ENCODE measurements around the gene UXS1.
A peak's percentile ranks its signal among the peaks of the same experiment; 100 is the strongest.

The UXS1 gene

DNA sequence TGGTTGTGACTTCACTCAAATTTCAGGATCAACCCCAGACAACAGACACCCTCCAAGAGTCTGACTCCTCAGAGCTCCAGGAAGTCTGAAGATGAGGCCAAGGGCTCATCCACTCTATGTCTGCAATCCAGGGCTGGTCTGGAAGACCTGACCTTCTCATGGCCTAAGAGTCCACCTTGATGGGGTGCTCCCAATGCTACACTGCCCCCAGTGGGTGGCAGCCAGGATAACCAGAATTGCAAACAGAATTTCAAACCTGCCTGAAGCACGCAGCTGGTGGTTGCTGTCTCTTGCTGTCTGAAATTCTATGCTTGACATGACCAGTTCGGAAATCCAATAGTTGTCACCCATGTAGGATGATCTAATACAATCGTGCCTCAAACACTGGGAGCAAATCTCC lies 96.0 kb downstream of the UXS1 start:
- DNase-seq (ENCODE audit: low read depth): no peak
- TF ChIP-seq, protein P1, sequence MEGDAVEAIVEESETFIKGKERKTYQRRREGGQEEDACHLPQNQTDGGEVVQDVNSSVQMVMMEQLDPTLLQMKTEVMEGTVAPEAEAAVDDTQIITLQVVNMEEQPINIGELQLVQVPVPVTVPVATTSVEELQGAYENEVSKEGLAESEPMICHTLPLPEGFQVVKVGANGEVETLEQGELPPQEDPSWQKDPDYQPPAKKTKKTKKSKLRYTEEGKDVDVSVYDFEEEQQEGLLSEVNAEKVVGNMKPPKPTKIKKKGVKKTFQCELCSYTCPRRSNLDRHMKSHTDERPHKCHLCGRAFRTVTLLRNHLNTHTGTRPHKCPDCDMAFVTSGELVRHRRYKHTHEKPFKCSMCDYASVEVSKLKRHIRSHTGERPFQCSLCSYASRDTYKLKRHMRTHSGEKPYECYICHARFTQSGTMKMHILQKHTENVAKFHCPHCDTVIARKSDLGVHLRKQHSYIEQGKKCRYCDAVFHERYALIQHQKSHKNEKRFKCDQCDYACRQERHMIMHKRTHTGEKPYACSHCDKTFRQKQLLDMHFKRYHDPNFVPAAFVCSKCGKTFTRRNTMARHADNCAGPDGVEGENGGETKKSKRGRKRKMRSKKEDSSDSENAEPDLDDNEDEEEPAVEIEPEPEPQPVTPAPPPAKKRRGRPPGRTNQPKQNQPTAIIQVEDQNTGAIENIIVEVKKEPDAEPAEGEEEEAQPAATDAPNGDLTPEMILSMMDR (IDR thresholded peaks at IDR 0.05; ENCODE audit: control insufficient read depth, insufficient read depth, low read depth, low read length, missing control alignments): peak; percentile 37
- H3K4me3 ChIP-seq (ENCODE audit: control insufficient read depth, low read depth, low read length): no peak overlapping the region

DNA sequence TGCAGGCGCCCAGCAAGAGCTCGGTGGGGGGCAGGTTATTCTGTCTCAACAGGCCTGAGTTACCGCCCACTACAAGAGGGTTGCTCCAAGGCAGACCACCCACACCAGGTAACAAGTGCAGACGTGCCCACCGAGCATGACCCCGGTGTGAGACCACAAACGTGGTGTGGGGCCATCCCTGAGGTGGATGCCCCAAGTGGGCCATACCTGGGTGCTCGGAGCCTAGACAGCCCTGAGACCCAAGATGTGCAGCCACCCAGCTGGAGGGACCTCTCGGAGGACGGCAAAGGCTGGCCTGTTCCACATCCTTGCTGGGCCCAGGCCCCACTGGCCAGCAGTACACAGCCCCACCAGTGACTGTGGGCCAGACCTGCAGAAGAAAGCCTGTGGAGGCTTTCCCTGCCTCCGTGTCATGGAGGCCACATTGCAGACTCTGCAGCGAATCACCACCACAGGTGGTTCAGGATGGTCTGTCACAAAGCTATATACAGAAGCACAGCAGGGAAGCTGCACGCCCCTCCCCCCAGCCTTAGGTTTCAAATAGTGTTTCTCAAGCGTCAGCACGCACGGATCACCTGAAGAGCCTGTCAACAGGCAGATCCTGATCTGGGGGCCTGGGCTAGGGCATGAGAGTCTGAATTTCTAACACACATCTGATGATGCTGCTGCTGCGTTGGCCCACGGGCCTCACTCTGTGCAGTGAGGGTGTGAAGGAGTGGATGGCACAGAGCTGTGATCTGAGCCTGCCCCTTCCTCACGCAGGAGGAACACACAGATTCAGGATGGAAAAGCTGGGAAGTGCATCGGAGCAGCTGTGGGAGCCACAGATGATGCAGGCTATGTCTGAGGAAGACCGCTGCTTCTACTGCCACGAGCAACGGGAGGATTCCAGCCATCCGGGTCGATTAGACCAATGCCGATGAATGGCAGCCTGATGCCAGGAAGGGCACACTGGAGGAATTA lies 96.8 kb downstream of the UXS1 start:
- TF ChIP-seq, protein P1 (IDR thresholded peaks at IDR 0.05; ENCODE audit: control insufficient read depth, insufficient read depth, low read depth, low read length, missing control alignments): no peak
- H3K4me3 ChIP-seq (ENCODE audit: control insufficient read depth, low read depth, low read length): no peak overlapping the region
- DNase-seq (ENCODE audit: low read depth): no peak

DNA sequence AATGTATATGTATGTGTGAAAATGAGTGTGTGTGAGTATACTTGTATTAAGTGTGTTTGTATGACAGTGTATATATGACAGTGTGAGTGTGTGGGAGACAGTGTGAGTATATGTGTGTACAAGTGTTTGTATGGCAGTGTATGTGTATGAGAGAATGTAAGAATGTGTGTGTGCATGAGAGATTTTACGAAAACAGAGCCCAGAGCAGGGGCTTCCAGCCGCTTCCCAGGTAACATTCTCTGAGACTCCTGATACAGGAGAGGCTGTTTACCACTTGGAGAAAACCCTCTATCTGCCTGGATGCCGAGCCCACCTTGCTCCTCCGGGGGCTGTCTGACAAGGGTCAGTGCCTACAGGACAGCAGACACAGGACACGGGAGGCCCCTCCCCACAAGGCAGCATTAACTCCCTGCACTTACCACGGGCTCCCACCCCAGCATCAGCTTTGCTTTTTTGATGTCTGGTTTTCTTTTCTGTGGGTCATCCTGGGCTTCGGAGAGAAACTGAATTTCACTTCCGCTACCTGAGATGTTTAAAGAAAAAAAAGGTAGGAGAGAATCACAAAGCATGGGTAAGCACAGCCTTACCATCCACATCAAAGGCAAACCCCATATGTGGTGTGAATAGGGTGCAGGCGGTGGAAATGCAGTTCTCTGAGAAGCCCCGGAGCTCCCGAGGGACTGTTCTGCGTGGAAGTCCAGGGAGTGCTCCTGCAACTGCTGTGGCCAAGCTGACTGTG lies 97.6 kb downstream of the UXS1 start:
- no peak for DNase-seq (ENCODE audit: low read depth)
- no peak overlapping the region for H3K4me3 ChIP-seq (ENCODE audit: control insufficient read depth, low read depth, low read length)
- TF ChIP-seq, protein P1 (IDR thresholded peaks at IDR 0.05; ENCODE audit: control insufficient read depth, insufficient read depth, low read depth, low read length, missing control alignments): no peak

DNA sequence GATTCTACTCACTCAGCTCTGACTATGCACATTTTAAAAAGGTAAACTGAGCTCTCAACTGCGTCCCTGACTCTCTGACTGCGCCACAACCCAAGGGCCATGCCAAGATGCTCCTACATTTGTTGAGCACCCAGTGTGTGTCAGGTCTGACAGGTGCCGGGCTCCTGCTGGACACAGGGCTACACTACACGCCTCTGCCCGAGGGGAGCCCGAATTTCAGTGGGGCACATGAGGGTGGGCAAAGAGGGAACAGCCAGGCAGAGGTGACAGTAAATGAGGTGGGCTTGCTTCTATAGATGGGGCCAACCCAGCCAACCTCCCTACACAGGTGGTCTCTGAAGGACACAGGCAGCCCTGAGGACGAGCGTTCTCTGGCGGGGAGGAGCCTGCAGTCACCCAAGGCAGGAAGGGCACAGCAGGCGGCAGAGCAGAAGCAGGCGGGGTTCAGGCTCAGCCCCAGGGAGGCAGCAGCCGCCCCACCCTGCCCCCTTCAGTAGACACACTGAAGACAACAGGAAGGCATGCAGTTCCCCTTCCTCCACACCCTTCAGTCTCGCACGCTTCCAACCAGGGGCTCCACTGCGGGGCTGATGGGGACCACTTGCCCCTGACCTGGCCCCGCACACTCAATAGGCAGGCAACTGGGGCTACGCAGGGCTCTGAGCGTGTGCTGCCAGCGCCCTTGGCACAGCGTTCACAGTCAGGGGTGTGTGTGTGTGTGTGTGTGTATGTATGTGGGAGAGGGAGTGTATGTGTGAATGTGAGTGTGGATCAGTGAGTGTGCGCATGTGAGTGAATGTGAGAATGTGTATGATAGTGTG lies 98.4 kb downstream of the UXS1 start:
- no peak for DNase-seq (ENCODE audit: low read depth)
- TF ChIP-seq, protein P1 (IDR thresholded peaks at IDR 0.05; ENCODE audit: control insufficient read depth, insufficient read depth, low read depth, low read length, missing control alignments): no peak
- no peak overlapping the region for H3K4me3 ChIP-seq (ENCODE audit: control insufficient read depth, low read depth, low read length)

DNA sequence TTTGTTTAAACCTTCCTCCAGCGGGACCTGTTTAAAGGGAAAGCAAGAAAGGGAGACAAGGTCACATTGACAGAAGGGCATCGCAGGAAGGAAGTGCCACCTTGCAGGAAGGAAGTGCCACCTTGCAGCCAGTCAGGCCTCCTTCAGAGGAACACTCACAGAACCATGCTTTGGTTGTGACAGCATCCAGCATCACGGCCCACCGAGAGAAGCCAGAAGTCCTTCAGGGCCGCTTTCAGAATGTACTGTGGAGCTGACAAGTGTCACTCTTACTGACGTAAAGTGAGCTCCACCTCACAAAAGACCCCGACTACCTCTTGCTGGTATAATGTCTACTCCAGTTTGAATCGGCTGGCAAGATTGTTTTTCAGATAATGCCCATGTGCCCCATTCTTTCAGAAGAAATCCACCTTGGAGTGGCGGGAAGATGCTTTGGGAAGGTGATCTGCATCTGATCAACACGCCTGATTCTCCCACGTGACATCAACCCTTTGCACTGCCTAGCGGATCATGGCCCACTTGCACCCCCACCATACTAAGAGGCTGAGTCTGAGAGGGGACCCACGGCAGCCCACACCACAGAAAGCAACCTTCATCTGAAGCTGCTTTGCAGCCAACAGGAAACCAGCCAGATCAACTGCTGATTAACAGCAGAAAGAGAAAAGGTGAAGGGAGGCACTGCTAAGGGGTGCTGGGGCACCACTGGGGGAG lies 99.8 kb downstream of the UXS1 start:
- no peak for DNase-seq (ENCODE audit: low read depth)
- TF ChIP-seq, protein P1 (IDR thresholded peaks at IDR 0.05; ENCODE audit: control insufficient read depth, insufficient read depth, low read depth, low read length, missing control alignments): no peak
- H3K4me3 ChIP-seq (ENCODE audit: control insufficient read depth, low read depth, low read length): no peak overlapping the region
